HepG2 (cell line): ENCODE measurements around the gene BCAT1. TPM values are rescaled to one million over a fixed set of nuclear protein-coding genes. Genes with fewer than 3 reads are reported as not detected.

ENCODE experiments used
- ARID2 ChIP-seq: sonication (generic); formaldehyde crosslinking; IDR thresholded peaks from 2 replicates; pipeline ENCODE4 v1.8.1; 2022; ENCODE audit warnings: mild to moderate bottlenecking, missing genetic modification reagents, borderline replicate concordance
- CC2D1A ChIP-seq: sonication (generic); formaldehyde crosslinking; IDR thresholded peaks from 2 replicates; pipeline ENCODE4 v1.8.1; 2023; ENCODE audit warnings: mild to moderate bottlenecking, missing genetic modification reagents
- CCDC6 ChIP-seq: sonication (generic); formaldehyde crosslinking; IDR thresholded peaks from 2 replicates; pipeline ENCODE4 v1.8.1; 2022; ENCODE audit warnings: mild to moderate bottlenecking, missing genetic modification reagents, moderate library complexity
- E2F2 ChIP-seq: sonication (generic); formaldehyde crosslinking; IDR thresholded peaks from 2 replicates; pipeline ENCODE4 v1.4.0; 2020; ENCODE audit warnings: missing genetic modification reagents, borderline replicate concordance
- HMGXB4 ChIP-seq, 2 experiments: sonication (generic) in 1 of 2; formaldehyde crosslinking in 1 of 2; IDR thresholded peaks; 2 replicates each; pipeline versions ENCODE4 v1.4.0 to v1.6.1; 2018 to 2020; ENCODE audit warnings: missing genetic modification reagents in 2 of 2, borderline replicate concordance in 1 of 2, low read depth in 1 of 2, mild to moderate bottlenecking in 1 of 2, missing biosample characterization in 1 of 2
- ISL2 ChIP-seq: sonication (generic); formaldehyde crosslinking; IDR thresholded peaks from 2 replicates; pipeline ENCODE4 v1.5.0; 2020; ENCODE audit warnings: missing genetic modification reagents
- MAX ChIP-seq: IDR thresholded peaks from 2 replicates; pipeline ENCODE4 v1.6.1; 2012; ENCODE audit warnings: inconsistent platforms
- MEIS2 ChIP-seq: sonication (generic); formaldehyde crosslinking; IDR thresholded peaks from 2 replicates; pipeline ENCODE4 v1.9.0; 2021; ENCODE audit warnings: mild to moderate bottlenecking, missing genetic modification reagents
- MIER3 ChIP-seq: IDR thresholded peaks from 2 replicates; pipeline ENCODE4 v1.6.1; 2016; ENCODE audit warnings: missing compliant biosample characterization, borderline replicate concordance
- NR2F6 ChIP-seq, 2 experiments: IDR thresholded peaks; 2 replicates each; pipeline ENCODE4 v1.6.1; 2016; ENCODE audit warnings: antibody characterized with exemption in 1 of 2, mild to moderate bottlenecking in 1 of 2
- PHF20 ChIP-seq: sonication (generic); formaldehyde crosslinking; IDR thresholded peaks from 2 replicates; pipeline ENCODE4 v1.5.0; 2020; ENCODE audit warnings: mild to moderate bottlenecking, missing genetic modification reagents
- PTBP1 ChIP-seq: fragments of 200-400 bp; formaldehyde crosslinking; IDR thresholded peaks from 2 replicates; pipeline ENCODE4 v1.6.1; 2018; ENCODE audit warnings: low read length, low read depth; ENCODE audit not compliant: poor library complexity, severe bottlenecking
- RAD51 ChIP-seq: fragments of 450-650 bp; IDR thresholded peaks from 2 replicates; pipeline ENCODE4 v1.6.1; 2016; ENCODE audit warnings: borderline replicate concordance
- SIN3B ChIP-seq: fragments of 150-350 bp; IDR thresholded peaks from 2 replicates; pipeline ENCODE4 v1.6.1; 2014; ENCODE audit warnings: low read length
- ZFAT ChIP-seq: sonication (generic); formaldehyde crosslinking; conservative IDR thresholded peaks from 2 replicates; pipeline ENCODE4 v1.8.1; 2023; ENCODE audit warnings: missing genetic modification reagents, inconsistent platforms
- ZNF263 ChIP-seq: sonication (generic); formaldehyde crosslinking; IDR thresholded peaks from 2 replicates; pipeline ENCODE4 v1.4.0; 2020; ENCODE audit warnings: missing genetic modification reagents
- ZNF274 ChIP-seq: sonication (generic); formaldehyde crosslinking; IDR thresholded peaks from 2 replicates; pipeline ENCODE4 v1.5.1; 2020; ENCODE audit warnings: mild to moderate bottlenecking, missing genetic modification reagents
- ZNF296 ChIP-seq: sonication (generic); formaldehyde crosslinking; conservative IDR thresholded peaks from 2 replicates; pipeline ENCODE4 v1.5.0; 2020; ENCODE audit warnings: mild to moderate bottlenecking, missing genetic modification reagents
- ZNF329 ChIP-seq: sonication (generic); formaldehyde crosslinking; IDR thresholded peaks from 2 replicates; pipeline ENCODE4 v1.9.0; 2021; ENCODE audit warnings: low read depth, mild to moderate bottlenecking, missing genetic modification reagents
- ZNF337 ChIP-seq: sonication (generic); formaldehyde crosslinking; IDR thresholded peaks from 2 replicates; pipeline ENCODE4 v1.5.1; 2020; ENCODE audit warnings: missing genetic modification reagents, low read depth, mild to moderate bottlenecking, borderline replicate concordance
- ZNF350 ChIP-seq: sonication (generic); formaldehyde crosslinking; IDR thresholded peaks from 2 replicates; pipeline ENCODE4 v1.4.0; 2020; ENCODE audit warnings: mild to moderate bottlenecking, low read depth, missing genetic modification reagents, borderline replicate concordance
- ZNF431 ChIP-seq: sonication (generic); formaldehyde crosslinking; IDR thresholded peaks from 2 replicates; pipeline ENCODE4 v1.9.0; 2022; ENCODE audit warnings: missing genetic modification reagents, low read depth, mild to moderate bottlenecking, borderline replicate concordance
- ZNF552 ChIP-seq: sonication (generic); formaldehyde crosslinking; IDR thresholded peaks from 2 replicates; pipeline ENCODE4 v1.9.0; 2022; ENCODE audit warnings: missing genetic modification reagents, mild to moderate bottlenecking, borderline replicate concordance
- ZNF598 ChIP-seq: sonication (generic); formaldehyde crosslinking; IDR thresholded peaks from 2 replicates; pipeline ENCODE4 v1.5.1; 2020; ENCODE audit warnings: mild to moderate bottlenecking, missing genetic modification reagents, borderline replicate concordance
- ZNF713 ChIP-seq: sonication (generic); formaldehyde crosslinking; IDR thresholded peaks from 2 replicates; pipeline ENCODE4 v1.4.0; 2020; ENCODE audit warnings: mild to moderate bottlenecking, missing genetic modification reagents
- ZNF747 ChIP-seq: sonication (generic); formaldehyde crosslinking; IDR thresholded peaks from 2 replicates; pipeline ENCODE4 v1.8.1; 2023; ENCODE audit warnings: missing genetic modification reagents, mild to moderate bottlenecking, borderline replicate concordance
- ZSCAN9 ChIP-seq: IDR thresholded peaks from 2 replicates; pipeline ENCODE4 v1.6.1; 2016; ENCODE audit warnings: borderline replicate concordance
- polyA plus RNA-seq, 8 experiments: library from polyadenylated mRNA; depleted of rRNA in 3 of 8; stranded (reverse) in 7 of 8; unstranded in 1 of 8; fragments of >200 nt; fragmentation: Illumina TruSeq in 4 of 8; extraction: Trizol in 4 of 8; gene quantifications; 2 replicates each; pipeline versions ENCODE4 v1.2.1 to v1.2.3, GENCODE V29; 2011 to 2016; ENCODE audit warnings: low read depth in 4 of 8, missing spikeins in 1 of 8, mixed read lengths in 1 of 8; ENCODE audit not compliant: insufficient read depth in 1 of 8
- total RNA-seq, 5 experiments: library from RNA; depleted of rRNA; stranded (reverse); fragments of >200 nt; fragmentation: Illumina TruSeq; extraction: Trizol; gene quantifications; 2 replicates each; pipeline ENCODE4 v1.2.3, GENCODE V29; 2016; ENCODE audit warnings: low read depth in 1 of 5

The BCAT1 gene
- total and polyA plus RNA-seq, 2 of the 13 experiments (the other 11 are each of a cell fraction or from before 2014, with no cell fraction given): 8.0 to 75.5 TPM

GRCh38 chr12:24948757-24949722, at the start of gene BCAT1 (continued):
- TF ChIP-seq ZNF552 (CRISPR knock-in tag): 0 out of 2 replicates have a peak, but pooled peaks have one; percentile 75
- peak; percentile 98 for TF ChIP-seq MAX
- no peak for TF ChIP-seq NR2F6 (IDR thresholded peaks at IDR 0.05)
- TF ChIP-seq NR2F6 (CRISPR knock-in tag; IDR thresholded peaks at IDR 0.05): no peak; the same call in 1 of the 2 replicates
- TF ChIP-seq ZNF747 (CRISPR knock-in tag): no peak
- peak; percentile 70 to 87; a peak in 3 of 4 replicates for TF ChIP-seq HMGXB4 (CRISPR knock-in tag; IDR thresholded peaks at IDR 0.05; ENCODE audit: borderline replicate concordance in 1 of 2, low read depth in 1 of 2)
- TF ChIP-seq RAD51: no peak
- TF ChIP-seq ZNF296: no peak
- peak; percentile 63; the same call in 1 of the 2 replicates for TF ChIP-seq MIER3 (CRISPR knock-in tag)
- no peak for TF ChIP-seq CC2D1A
- TF ChIP-seq ZNF598 (CRISPR knock-in tag): 0 out of 2 replicates have a peak, but pooled peaks have one; percentile 30
- no peak for TF ChIP-seq SIN3B
- no peak for TF ChIP-seq ZFAT (CRISPR knock-in tag)
- TF ChIP-seq E2F2: no peak
- peak; percentile 79 for TF ChIP-seq ZSCAN9 (CRISPR knock-in tag)
- peak; percentile 36; the same call in 1 of the 2 replicates for TF ChIP-seq CCDC6 (CRISPR knock-in tag)
- no peak for TF ChIP-seq ZNF263 (CRISPR knock-in tag)
- no peak for TF ChIP-seq MEIS2
- no peak for TF ChIP-seq ZNF713
- 0 out of 2 replicates have a peak, but pooled peaks have one; percentile 18 for TF ChIP-seq ZNF431 (CRISPR knock-in tag)
- TF ChIP-seq ZNF350 (CRISPR knock-in tag): peak; percentile 92
- no peak for TF ChIP-seq ZNF329 (CRISPR knock-in tag)
- TF ChIP-seq PTBP1: peak; percentile 56
- TF ChIP-seq ISL2 (CRISPR knock-in tag): no peak
- no peak; the same call in 1 of the 2 replicates for TF ChIP-seq ARID2
- no peak for TF ChIP-seq ZNF274 (CRISPR knock-in tag)
- TF ChIP-seq PHF20 (CRISPR knock-in tag): 0 out of 2 replicates have a peak, but pooled peaks have one; percentile 28
- TF ChIP-seq ZNF337 (CRISPR knock-in tag): no peak
